Cerebellar cortex (tissue), 1 donor: ENCODE measurements around the gene PFKL.

Experiments
- DNase-seq: peaks from one replicate; pipeline ENCODE4 v3.0.0-alpha.2; 2015; ENCODE audit warnings: low spot score

Gene PFKL

GRCh38 chr21:44313451-44313850 lies 13.6 kb downstream of the PFKL start:
- DNase-seq: no peak

GRCh38 chr21:44314128-44314527 lies 14.3 kb downstream of the PFKL start:
- no peak for DNase-seq

- DNase-seq: no peak
These were observed 14.7 kb downstream of the PFKL start for GRCh38 chr21:44314561-44314960.

GRCh38 chr21:44315691-44316203 lies 15.9 kb downstream of the PFKL start:
- no peak for DNase-seq

- DNase-seq: no peak
These were observed 16.5 kb downstream of the PFKL start for GRCh38 chr21:44316277-44316900.

- DNase-seq: no peak
These were observed 17.5 kb downstream of the PFKL start for GRCh38 chr21:44317241-44317782.

- no peak for DNase-seq
These were observed 18.0 kb downstream of the PFKL start for GRCh38 chr21:44317871-44318270.

- no peak for DNase-seq
These were observed 18.8 kb downstream of the PFKL start for GRCh38 chr21:44318489-44319285.

GRCh38 chr21:44319407-44320065 lies 19.7 kb downstream of the PFKL start:
- DNase-seq: no peak

GRCh38 chr21:44320847-44321246 lies 21.0 kb downstream of the PFKL start:
- DNase-seq: no peak

GRCh38 chr21:44321846-44322450 lies 22.1 kb downstream of the PFKL start:
- DNase-seq: no peak

- DNase-seq: peak; percentile 59
These were observed 22.9 kb downstream of the PFKL start for GRCh38 chr21:44322621-44323325.

- no peak for DNase-seq
These were observed 23.7 kb downstream of the PFKL start for GRCh38 chr21:44323591-44323990.

GRCh38 chr21:44324106-44324853 lies 24.4 kb downstream of the PFKL start:
- no peak for DNase-seq

- DNase-seq: no peak
These were observed 24.9 kb downstream of the PFKL start for GRCh38 chr21:44324854-44325107.

- DNase-seq: no peak
These were observed 25.8 kb downstream of the PFKL start for GRCh38 chr21:44325386-44326271.

- DNase-seq: no peak
These were observed 26.4 kb downstream of the PFKL start for GRCh38 chr21:44326272-44326647.

- DNase-seq: no peak
These were observed 27.1 kb downstream of the PFKL start for GRCh38 chr21:44326716-44327602.

GRCh38 chr21:44327603-44327974 lies 27.7 kb downstream of the PFKL start:
- no peak for DNase-seq
